ENCODE data around the gene PRR23A. TPM values are rescaled to one million over a fixed set of nuclear protein-coding genes. Genes with fewer than 3 reads are reported as not detected.
A peak's percentile ranks its signal among the peaks of the same experiment; 100 is the strongest.

Gene PRR23A
- total RNA-seq, 1 donor from 2014 or later, result not detected

- peaks cover 6% of the 10 kb centered on the region for H3K9me3 Mint-ChIP-seq (ENCODE audit: unreplicated experiment)
Measured at GRCh38 chr3:138962854-138963560, 43.1 kb downstream of the PRR23A start.

DNA sequence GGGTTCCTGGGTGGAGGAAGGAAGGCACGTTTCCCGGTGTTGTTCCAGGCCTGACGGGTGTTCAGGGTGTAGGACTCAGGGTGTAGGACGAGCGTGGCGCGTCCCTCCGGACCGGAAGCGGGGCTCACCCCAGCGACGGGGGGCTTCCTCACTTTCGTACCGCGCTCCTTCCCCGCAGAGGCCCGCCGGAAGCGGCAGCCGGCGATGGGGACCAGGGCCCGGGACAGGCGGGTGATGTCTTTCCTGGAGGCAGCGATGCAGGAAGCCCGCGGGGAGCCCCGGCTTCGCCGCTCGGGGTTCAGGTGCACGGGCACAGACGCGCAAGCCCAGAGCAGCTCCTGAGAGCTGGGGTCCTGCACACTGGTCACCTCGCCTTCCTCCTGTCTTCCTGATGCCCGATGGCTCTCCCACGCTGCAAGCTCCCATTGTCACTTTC is 45.6 kb downstream of the PRR23A start:
- no peak for DNase-seq
- Mint-ChIP-seq H3K36me3 (ENCODE audit: unreplicated experiment) (no peaks in the 10 kb centered on the region), H3K4me1 (ENCODE audit: low read depth, unreplicated experiment) (no peaks in the 10 kb centered on the region), H3K27me3 (ENCODE audit: unreplicated experiment) (peaks cover 7% of the 10 kb centered on the region), H3K9me3 (ENCODE audit: unreplicated experiment) (peaks cover under 1% of the 10 kb centered on the region), H3K4me3 (ENCODE audit: unreplicated experiment) (peak overlapping the region; percentile 7), H3K27ac (ENCODE audit: unreplicated experiment) (no peak overlapping the region)
- TF ChIP-seq, protein P1, sequence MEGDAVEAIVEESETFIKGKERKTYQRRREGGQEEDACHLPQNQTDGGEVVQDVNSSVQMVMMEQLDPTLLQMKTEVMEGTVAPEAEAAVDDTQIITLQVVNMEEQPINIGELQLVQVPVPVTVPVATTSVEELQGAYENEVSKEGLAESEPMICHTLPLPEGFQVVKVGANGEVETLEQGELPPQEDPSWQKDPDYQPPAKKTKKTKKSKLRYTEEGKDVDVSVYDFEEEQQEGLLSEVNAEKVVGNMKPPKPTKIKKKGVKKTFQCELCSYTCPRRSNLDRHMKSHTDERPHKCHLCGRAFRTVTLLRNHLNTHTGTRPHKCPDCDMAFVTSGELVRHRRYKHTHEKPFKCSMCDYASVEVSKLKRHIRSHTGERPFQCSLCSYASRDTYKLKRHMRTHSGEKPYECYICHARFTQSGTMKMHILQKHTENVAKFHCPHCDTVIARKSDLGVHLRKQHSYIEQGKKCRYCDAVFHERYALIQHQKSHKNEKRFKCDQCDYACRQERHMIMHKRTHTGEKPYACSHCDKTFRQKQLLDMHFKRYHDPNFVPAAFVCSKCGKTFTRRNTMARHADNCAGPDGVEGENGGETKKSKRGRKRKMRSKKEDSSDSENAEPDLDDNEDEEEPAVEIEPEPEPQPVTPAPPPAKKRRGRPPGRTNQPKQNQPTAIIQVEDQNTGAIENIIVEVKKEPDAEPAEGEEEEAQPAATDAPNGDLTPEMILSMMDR (IDR thresholded peaks at IDR 0.05; ENCODE audit: partially characterized antibody, unreplicated experiment), result no peak

More at GRCh38 chr3:138962854-138963560, 43.1 kb downstream of the PRR23A start:
- no peak overlapping the region for H3K27ac Mint-ChIP-seq (ENCODE audit: unreplicated experiment)
- H3K36me3 Mint-ChIP-seq (ENCODE audit: unreplicated experiment), result peaks cover 5% of the 10 kb centered on the region
- H3K27me3 Mint-ChIP-seq (ENCODE audit: unreplicated experiment), result peaks cover 10% of the 10 kb centered on the region
- no peaks in the 10 kb centered on the region for H3K4me1 Mint-ChIP-seq (ENCODE audit: low read depth, unreplicated experiment)
- no peak overlapping the region for H3K4me3 Mint-ChIP-seq (ENCODE audit: unreplicated experiment)
- no peak for DNase-seq
- TF ChIP-seq, protein P1 (IDR thresholded peaks at IDR 0.05; ENCODE audit: partially characterized antibody, unreplicated experiment), result no peak

Other genes with a start within 250 kb of the PRR23A start
- gene PIK3CB, start 171.3 kb downstream of the PRR23A start, total RNA-seq (ENCODE audit: unreplicated experiment), result 14.2 TPM
- gene FOXL2, start 59.1 kb downstream of the PRR23A start, total RNA-seq (ENCODE audit: unreplicated experiment), result not detected
- gene FOXL2NB, start 59.1 kb downstream of the PRR23A start, total RNA-seq (ENCODE audit: unreplicated experiment), result 0.15 TPM
- not detected for gene PRR23B, start 14.7 kb upstream of the PRR23A start, total RNA-seq (ENCODE audit: unreplicated experiment)
- gene PRR23C, start 38.6 kb upstream of the PRR23A start, total RNA-seq (ENCODE audit: unreplicated experiment), result not detected